OCI-LY7 (cell line): ENCODE data around the gene ZNF827. TPM values are rescaled to one million over a fixed set of nuclear protein-coding genes. Genes with fewer than 3 reads are reported as not detected.

Experiments used
- BruUV-seq: library from RNA; stranded (reverse); fragments of 400-500 nt; replicated peaks from 2 replicates; lab custom pipeline; 2021; lab: Mats Ljungman, UMichigan
- CTCF ChIA-PET: fragments of 300-600 bp; sonication (Branson Sonifier 250); formaldehyde crosslinking; loops from one replicate; lab custom pipeline; 2022; ENCODE audit warnings: antibody characterized with exemption; ENCODE audit not compliant: unreplicated experiment; lab: Charles Lee
- POLR2A ChIA-PET: fragments of 300-600 bp; sonication (Branson Sonifier 250); formaldehyde crosslinking; loops from one replicate; lab custom pipeline; 2022; ENCODE audit warnings: antibody characterized with exemption; lab: Charles Lee
- DNase-seq: peaks from one replicate; pipeline ENCODE4 v3.0.0-alpha.2; 2015; ENCODE audit warnings: low spot score
- H2AFZ ChIP-seq: fragments of 200-600 bp; sonication (generic), shearing (Covaris generic); 2 replicates; pipeline ENCODE4 v1.6.1; 2014; ENCODE audit warnings: mild to moderate bottlenecking, antibody characterized with exemption, low read length, moderate library complexity
- H3K27ac ChIP-seq: fragments of 200-600 bp; sonication (generic); 2 replicates; pipeline ENCODE4 v1.5.1; 2014; ENCODE audit warnings: mixed run types, low read depth, mild to moderate bottlenecking, moderate library complexity, low read length, inconsistent platforms; ENCODE audit not compliant: poor library complexity, severe bottlenecking
- H3K36me3 ChIP-seq: fragments of 200-600 bp; sonication (generic); 2 replicates; pipeline ENCODE4 v1.6.1; 2014; ENCODE audit warnings: mild to moderate bottlenecking, antibody characterized with exemption, low read length, moderate library complexity, mixed read lengths; ENCODE audit not compliant: insufficient read depth
- H3K4me1 ChIP-seq: fragments of 200-600 bp; sonication (generic); 2 replicates; pipeline ENCODE4 v1.5.1; 2014; ENCODE audit warnings: mild to moderate bottlenecking, low read length; ENCODE audit not compliant: insufficient read depth, poor library complexity, severe bottlenecking
- H3K4me2 ChIP-seq: fragments of 200-600 bp; sonication (generic); 2 replicates; pipeline ENCODE4 v1.6.1; 2014; ENCODE audit warnings: mild to moderate bottlenecking, low read length
- H3K4me3 ChIP-seq: fragments of 200-600 bp; sonication (generic); 2 replicates; pipeline ENCODE4 v1.5.1; 2014; ENCODE audit warnings: mild to moderate bottlenecking, low read depth, low read length; ENCODE audit not compliant: poor library complexity, severe bottlenecking
- H3K79me2 ChIP-seq: fragments of 200-600 bp; sonication (generic); 2 replicates; pipeline ENCODE4 v1.6.1; 2016; ENCODE audit warnings: low read depth, mild to moderate bottlenecking, low read length, moderate library complexity, mixed read lengths; ENCODE audit not compliant: insufficient read depth
- H3K9me2 ChIP-seq: fragments of 200-600 bp; sonication (generic); 2 replicates; pipeline ENCODE4 v1.6.1; 2016; ENCODE audit warnings: mild to moderate bottlenecking, low read length, mixed read lengths; ENCODE audit not compliant: insufficient read depth
- H3K9me3 ChIP-seq: fragments of 200-600 bp; sonication (generic); 2 replicates; pipeline ENCODE4 v1.6.1; 2014; ENCODE audit warnings: mild to moderate bottlenecking, mixed run types, low read length, mixed read lengths
- H4K20me1 ChIP-seq: fragments of 200-600 bp; sonication (generic); 2 replicates; pipeline ENCODE4 v1.6.1; 2014; ENCODE audit warnings: mild to moderate bottlenecking, antibody characterized with exemption, low read length, moderate library complexity, mixed read lengths; ENCODE audit not compliant: insufficient read depth
- CTCF ChIP-seq: fragments of 200-600 bp; sonication (generic); conservative IDR thresholded peaks from 2 replicates; pipeline ENCODE4 v1.5.1; 2014; ENCODE audit warnings: mild to moderate bottlenecking, antibody characterized with exemption, low read length, moderate library complexity, mixed read lengths
- EZH2phosphoT487 ChIP-seq: fragments of 200-600 bp; sonication (generic); IDR thresholded peaks from 2 replicates; pipeline ENCODE4 v1.6.1; 2018; ENCODE audit warnings: low read depth, borderline replicate concordance, mild to moderate bottlenecking, mixed run types, antibody characterized with exemption, low read length, moderate library complexity, mixed read lengths
- intact Hi-C: fragments of 100-400 bp; cut with micrococcal nuclease; formaldehyde crosslinking; loops from one replicate; pipeline ENCODE4 v1.10.0; 2022; ENCODE audit not compliant: unreplicated experiment
- total RNA-seq, 2 experiments: library from RNA; depleted of rRNA in 1 of 2; stranded (reverse); fragments of >200 nt in 1 of 2; shearing (Covaris generic) in 1 of 2; gene quantifications; 2 replicates each; pipeline ENCODE4 v1.2.3, GENCODE V29; 2014 to 2022

ZNF827 gene
- total RNA-seq, 2 experiments from 2014 or later = 15.1 to 42.9 TPM

GRCh38 chr4:145881989-145882388 is 56.6 kb downstream of the ZNF827 start:
- BruUV-seq = no TSS peak
- H3K4me3 ChIP-seq = no peak overlapping the region
- peak overlapping the region; percentile 19; the same call in 1 of the 2 replicates for H3K4me2 ChIP-seq

GRCh38 chr4:145881576-145881975 is 57.0 kb downstream of the ZNF827 start:
- Histone ChIP-seq H2AFZ (no peak overlapping the region), H3K9me3 (no peaks in the 10 kb centered on the region), H3K4me3 (no peak overlapping the region), H3K4me2 (peak overlapping the region; percentile 19; the same call in 1 of the 2 replicates), H3K36me3 (peaks cover 94% of the 10 kb centered on the region), H4K20me1 (peaks cover 7% of the 10 kb centered on the region; the same call in 1 of the 2 replicates), H3K79me2 (peaks cover 7% of the 10 kb centered on the region; the same call in 1 of the 2 replicates), H3K9me2 (no peaks in the 10 kb centered on the region), H3K27ac (no peak overlapping the region), H3K4me1 (peaks cover 16% of the 10 kb centered on the region)
- ChIA-PET CTCF (no interaction called here), POLR2A (interaction anchor here (0.6 to 2.0 kb wide), 5 partner anchors 13 to 742 kb away, joined by 3 to 14 read pairs (median 3); no protein-coding TSS in a partner anchor)
- BruUV-seq = no TSS peak
- DNase-seq = no peak
- TF ChIP-seq EZH2phosphoT487 (no peak), CTCF (no peak)
- intact Hi-C loops = no loop called here

More at GRCh38 chr4:145881989-145882388, 56.6 kb downstream of the ZNF827 start:
- peaks cover 94% of the 10 kb centered on the region for H3K36me3 ChIP-seq
- peaks cover 10% of the 10 kb centered on the region; the same call in 1 of the 2 replicates for H4K20me1 ChIP-seq
- H2AFZ ChIP-seq = no peak overlapping the region
- ChIA-PET POLR2A (interaction anchor here (0.7 to 2.0 kb wide), 4 partner anchors 13 to 743 kb away, joined by 3 to 14 read pairs (median 3); no protein-coding TSS in a partner anchor), CTCF (no interaction called here)
- H3K9me3 ChIP-seq = no peaks in the 10 kb centered on the region
- no peak overlapping the region for H3K27ac ChIP-seq
- intact Hi-C loops = no loop called here
- peak; percentile 48 for DNase-seq
- H3K4me1 ChIP-seq = peaks cover 20% of the 10 kb centered on the region
- H3K79me2 ChIP-seq = peaks cover 7% of the 10 kb centered on the region; the same call in 1 of the 2 replicates
- no peaks in the 10 kb centered on the region for H3K9me2 ChIP-seq
- TF ChIP-seq CTCF (no peak), EZH2phosphoT487 (no peak)

- peaks cover 94% of the 10 kb centered on the region for H3K36me3 ChIP-seq
- no TSS peak for BruUV-seq
- no peak overlapping the region for H3K4me3 ChIP-seq
- no peak overlapping the region for H3K27ac ChIP-seq
- H3K79me2 ChIP-seq = peaks cover 7% of the 10 kb centered on the region; the same call in 1 of the 2 replicates
- ChIA-PET CTCF (no interaction called here), POLR2A (interaction anchor here (0.6 to 2.0 kb wide), 2 partner anchors 9 to 14 kb away, joined by 4 to 14 read pairs; no protein-coding TSS in a partner anchor)
- H3K9me2 ChIP-seq = no peaks in the 10 kb centered on the region
- no peak for TF ChIP-seq CTCF
- no peak for TF ChIP-seq EZH2phosphoT487
- no peak for DNase-seq
- H3K4me1 ChIP-seq = peaks cover 14% of the 10 kb centered on the region
- H4K20me1 ChIP-seq = peaks cover 7% of the 10 kb centered on the region; the same call in 1 of the 2 replicates
- H3K9me3 ChIP-seq = no peaks in the 10 kb centered on the region
- H3K4me2 ChIP-seq = no peak overlapping the region
- no peak overlapping the region for H2AFZ ChIP-seq
- intact Hi-C loops = no loop called here
Observed at GRCh38 chr4:145880355-145880960, 58.2 kb downstream of the ZNF827 start.
